Measurements from ENCODE around the gene PICK1. TPM values are rescaled to one million over a fixed set of nuclear protein-coding genes. Genes with fewer than 3 reads are reported as not detected.

Gene PICK1
- total RNA-seq, 2 experiments from 2014 or later, result 21.2 to 25.6 TPM

DNA sequence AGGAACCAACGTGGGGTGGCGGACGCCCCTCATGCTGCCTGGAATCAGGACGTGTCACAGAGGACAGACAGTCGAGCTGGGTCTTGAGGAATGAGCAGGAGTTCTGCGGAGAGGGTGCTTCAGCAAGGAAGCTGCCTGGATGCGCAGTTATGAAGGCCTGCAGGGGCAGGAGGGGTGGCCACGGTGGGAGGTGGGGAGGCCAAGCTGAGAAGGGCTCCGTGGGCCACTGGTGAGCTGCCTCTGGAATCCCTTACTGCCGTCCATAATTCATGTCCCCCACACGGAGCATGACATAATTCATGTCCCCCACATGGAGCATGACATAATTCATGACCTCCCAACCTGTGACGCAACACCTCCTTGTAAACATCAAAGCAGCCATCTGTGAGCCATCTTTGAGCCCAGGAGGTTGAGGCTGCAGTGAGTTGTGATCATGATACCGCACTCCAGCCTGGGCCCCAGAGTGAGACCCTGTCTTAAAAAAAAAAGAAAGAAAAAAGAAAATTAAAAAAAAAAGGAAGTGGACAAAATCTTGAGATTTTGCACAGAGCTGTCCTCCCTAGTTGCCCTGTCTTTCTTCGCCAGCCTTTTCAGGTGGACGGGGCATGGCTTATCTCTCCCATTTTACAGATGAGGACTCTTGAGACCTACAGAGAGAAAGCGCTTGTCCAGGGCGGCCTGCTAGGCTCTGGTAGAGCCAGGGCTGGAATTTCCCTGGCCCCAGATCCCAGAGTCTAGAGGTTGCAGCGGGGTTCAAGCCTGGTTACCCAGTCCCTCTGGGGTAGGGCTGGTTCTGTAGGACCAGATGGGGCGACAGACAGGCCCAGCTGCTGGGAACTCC is 24.3 kb upstream of the PICK1 start:
- intact Hi-C loops (cut with DNase I, micrococcal nuclease), result no loop called here
- no peaks in the 10 kb centered on the region for H3K4me1 Mint-ChIP-seq (ENCODE audit: low read depth)

GRCh38 chr22:38033522-38034277 is 23.5 kb upstream of the PICK1 start:
- H3K27ac Mint-ChIP-seq, result no peak overlapping the region
- H3K27me3 ChIP-seq (ENCODE audit: control insufficient read depth in 1 of 2, insufficient read depth in 2 of 2, low read length in 2 of 2), result no peaks in the 10 kb centered on the region
- no peaks in the 10 kb centered on the region for H3K9me3 ChIP-seq (ENCODE audit: control insufficient read depth in 1 of 2, insufficient read depth in 1 of 2, low read length in 2 of 2)
- H3K27ac ChIP-seq (ENCODE audit: low read depth in 1 of 2, low read length in 2 of 2), result no peak overlapping the region
- DNase-seq (no peak), ATAC-seq (ENCODE audit: poor library complexity) (no peak)
- H3K36me3 ChIP-seq (ENCODE audit: insufficient read depth, low read length), result no peaks in the 10 kb centered on the region
- no peak overlapping the region for H3K4me3 Mint-ChIP-seq
- intact Hi-C loops (cut with DNase I, micrococcal nuclease), result no loop called here
- no peaks in the 10 kb centered on the region for H3K4me1 ChIP-seq (ENCODE audit: insufficient read depth, low read length)
- H3K27me3 Mint-ChIP-seq, result no peaks in the 10 kb centered on the region
- ChIA-PET CTCF (no interaction called here), POLR2A (no interaction called here)
- no peaks in the 10 kb centered on the region for H3K4me1 Mint-ChIP-seq (ENCODE audit: low read depth)
- no peaks in the 10 kb centered on the region for H3K9me3 Mint-ChIP-seq
- no peak for TF ChIP-seq CTCF (IDR thresholded peaks at IDR 0.05)
- no peaks in the 10 kb centered on the region for H3K36me3 Mint-ChIP-seq (ENCODE audit: low read depth)
- no peak overlapping the region for H3K4me3 ChIP-seq (ENCODE audit: low read length)

More for the DNA sequence above, 24.3 kb upstream of the PICK1 start:
- no peak overlapping the region for H3K4me3 ChIP-seq (ENCODE audit: low read length)
- no peaks in the 10 kb centered on the region for H3K9me3 ChIP-seq (ENCODE audit: control insufficient read depth in 1 of 2, insufficient read depth in 1 of 2, low read length in 2 of 2)
- no peak for DNase-seq
- no peak overlapping the region for H3K27ac Mint-ChIP-seq
- H3K27me3 Mint-ChIP-seq, result no peaks in the 10 kb centered on the region
- no peaks in the 10 kb centered on the region for H3K9me3 Mint-ChIP-seq
- no peaks in the 10 kb centered on the region for H3K27me3 ChIP-seq (ENCODE audit: control insufficient read depth in 1 of 2, insufficient read depth in 2 of 2, low read length in 2 of 2)
- H3K4me3 Mint-ChIP-seq, result no peak overlapping the region
- POLR2A ChIA-PET, result no interaction called here
- CTCF ChIA-PET, result no interaction called here
- H3K27ac ChIP-seq (ENCODE audit: low read depth in 1 of 2, low read length in 2 of 2), result no peak overlapping the region
- no peak for TF ChIP-seq CTCF (IDR thresholded peaks at IDR 0.05)
- ATAC-seq (ENCODE audit: poor library complexity), result no peak
- no peaks in the 10 kb centered on the region for H3K4me1 ChIP-seq (ENCODE audit: insufficient read depth, low read length)
- H3K36me3 ChIP-seq (ENCODE audit: insufficient read depth, low read length), result no peaks in the 10 kb centered on the region
- no peaks in the 10 kb centered on the region for H3K36me3 Mint-ChIP-seq (ENCODE audit: low read depth)

DNA sequence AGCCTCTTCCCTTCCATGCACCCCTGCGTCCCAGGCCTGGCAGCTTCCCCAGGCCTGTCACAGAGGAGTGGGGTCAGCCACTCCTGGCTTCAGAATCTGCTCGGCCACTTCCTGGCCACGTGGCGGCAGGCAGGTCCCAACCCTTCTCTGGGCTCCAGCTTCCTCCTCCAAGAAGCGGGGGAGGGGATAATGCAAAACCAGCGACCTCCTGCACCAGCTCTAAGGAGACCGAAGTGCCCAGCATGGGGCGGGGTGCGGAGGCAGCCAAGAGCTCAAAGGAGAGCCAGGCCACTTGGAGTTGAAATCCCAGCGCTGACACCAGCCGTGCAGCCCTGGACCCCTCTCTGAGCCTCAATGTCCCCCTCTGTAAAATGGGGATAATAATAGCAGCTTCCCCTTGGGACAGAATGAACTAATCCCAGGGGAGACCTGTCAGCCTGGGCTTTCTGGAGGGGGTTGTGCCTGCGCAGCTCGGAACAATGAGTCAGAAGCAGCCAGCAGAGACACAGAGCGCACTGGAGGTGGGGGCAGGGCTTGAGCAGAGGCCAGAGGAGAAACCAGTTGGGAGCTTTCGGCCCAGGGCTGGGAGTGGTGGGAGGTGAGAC is 22.8 kb upstream of the PICK1 start:
- ATAC-seq (ENCODE audit: poor library complexity) (no peak), DNase-seq (no peak)
- H3K27me3 Mint-ChIP-seq, result no peaks in the 10 kb centered on the region
- H3K27me3 ChIP-seq (ENCODE audit: control insufficient read depth in 1 of 2, insufficient read depth in 2 of 2, low read length in 2 of 2), result no peaks in the 10 kb centered on the region
- H3K36me3 Mint-ChIP-seq (ENCODE audit: low read depth), result no peaks in the 10 kb centered on the region
- no peaks in the 10 kb centered on the region for H3K9me3 ChIP-seq (ENCODE audit: control insufficient read depth in 1 of 2, insufficient read depth in 1 of 2, low read length in 2 of 2)
- no peaks in the 10 kb centered on the region for H3K36me3 ChIP-seq (ENCODE audit: insufficient read depth, low read length)
- no peak for TF ChIP-seq CTCF (IDR thresholded peaks at IDR 0.05)
- H3K27ac Mint-ChIP-seq, result no peak overlapping the region
- H3K4me1 Mint-ChIP-seq (ENCODE audit: low read depth), result no peaks in the 10 kb centered on the region
- no peak overlapping the region for H3K27ac ChIP-seq (ENCODE audit: low read depth in 1 of 2, low read length in 2 of 2)
- no peak overlapping the region for H3K4me3 Mint-ChIP-seq
- no peaks in the 10 kb centered on the region for H3K9me3 Mint-ChIP-seq
- ChIA-PET POLR2A (no interaction called here), CTCF (no interaction called here)
- intact Hi-C loops (cut with DNase I, micrococcal nuclease), result no loop called here
- H3K4me1 ChIP-seq (ENCODE audit: insufficient read depth, low read length), result no peaks in the 10 kb centered on the region
- H3K4me3 ChIP-seq (ENCODE audit: low read length), result no peak overlapping the region
